ENCODE data around the gene ULK1.
A peak's percentile ranks its signal among the peaks of the same experiment; 100 is the strongest.
"Not testable (repeated sequence)": the region's sequence is repeated elsewhere in the genome, so short reads cannot be mapped to it uniquely, and the experiment has no call there.

The ULK1 gene

DNA sequence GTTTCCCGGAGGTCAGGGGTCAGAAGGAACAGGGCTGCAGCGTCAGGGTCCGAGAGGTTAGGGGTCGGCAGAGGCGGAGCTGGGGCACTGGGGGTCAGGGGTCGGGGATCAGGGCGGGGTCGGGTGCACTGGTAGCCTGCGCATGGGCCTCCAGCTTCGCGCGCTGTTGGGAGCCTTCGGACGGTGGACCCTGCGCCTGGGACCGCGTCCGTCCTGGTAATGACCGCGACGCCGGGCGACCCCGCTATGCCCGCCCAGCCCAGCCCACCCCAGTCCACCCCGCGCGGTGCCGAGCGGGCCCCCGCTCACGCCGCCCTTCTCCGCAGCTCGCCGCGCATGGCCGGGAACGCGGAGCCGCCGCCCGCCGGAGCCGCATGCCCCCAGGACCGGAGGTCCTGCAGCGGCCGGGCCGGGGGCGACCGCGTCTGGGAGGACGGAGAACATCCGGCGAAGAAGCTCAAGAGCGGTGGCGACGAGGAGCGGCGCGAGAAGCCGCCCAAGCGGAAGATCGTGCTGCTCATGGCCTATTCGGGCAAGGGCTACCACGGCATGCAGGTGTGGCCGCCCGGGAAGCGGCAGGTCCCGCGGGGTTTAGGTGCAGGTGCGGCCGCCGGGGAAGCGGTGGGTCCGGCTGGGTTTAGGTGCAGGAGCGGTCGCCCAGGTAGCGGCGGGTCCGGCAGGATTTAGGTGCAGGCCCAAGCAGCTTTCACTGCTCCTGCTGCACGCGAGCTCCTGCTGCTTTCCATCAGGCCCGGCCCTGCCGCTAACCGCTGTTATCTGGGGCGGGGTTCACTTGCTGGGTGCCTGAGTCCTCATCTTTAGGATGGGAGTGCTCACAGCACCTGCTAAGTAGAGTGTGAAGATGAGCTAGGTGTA lies 35.4 kb downstream of the ULK1 start:
- intact Hi-C loops (cut with DNase I) = loop anchor here (1.0 to 10.0 kb wide), 3 partner anchors 19 to 95 kb away; partner anchors contain the start of genes EP400 and ULK1
- DNase-seq = peak in 2 of 10 donors; percentile 85 to 86

DNA sequence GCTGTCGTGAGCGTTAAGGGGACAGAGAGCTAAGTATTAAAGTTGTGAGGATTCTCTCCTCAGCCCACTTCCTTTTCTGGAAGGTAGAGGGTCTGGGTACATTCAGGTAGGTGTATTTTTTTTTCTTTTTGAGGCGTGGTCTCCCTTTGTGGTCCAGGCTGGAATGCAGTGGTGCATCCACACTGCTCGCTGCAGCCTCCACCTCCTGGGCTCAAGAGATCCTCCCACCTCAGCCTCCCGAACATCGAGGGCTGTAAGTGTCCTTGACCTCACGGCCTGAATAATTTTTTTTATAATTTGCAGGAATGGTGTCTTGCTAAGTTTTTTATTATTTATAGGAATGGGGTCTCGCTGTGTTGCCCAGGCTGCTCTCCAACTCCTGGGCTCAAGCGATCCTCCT lies 36.1 kb downstream of the ULK1 start:
- intact Hi-C loops (cut with DNase I) = no loop called here
- DNase-seq = peak in 1 of 10 donors; percentile 38

DNA sequence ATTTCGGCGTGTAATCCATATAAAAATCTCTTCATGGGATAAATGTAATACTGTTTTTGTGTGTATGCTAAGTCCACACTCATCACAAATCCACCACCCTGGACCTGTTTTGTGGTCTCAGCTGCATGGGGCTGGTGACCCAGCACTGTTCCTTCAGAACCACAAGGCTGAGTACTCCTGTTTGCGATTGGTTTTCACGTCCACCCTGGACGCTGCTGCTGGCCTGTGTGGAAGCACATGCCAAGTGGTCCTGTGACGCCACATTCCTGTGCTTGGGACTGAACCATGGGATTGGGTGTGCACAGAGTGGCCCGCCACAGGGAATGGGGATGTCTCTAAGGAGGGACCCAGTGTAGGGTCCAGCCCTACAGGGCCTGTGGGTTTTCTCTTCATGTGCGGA lies 39.0 kb downstream of the ULK1 start:
- peak in 1 of 10 donors; percentile 66 for DNase-seq
- intact Hi-C loops (cut with DNase I) = no loop called here

DNA sequence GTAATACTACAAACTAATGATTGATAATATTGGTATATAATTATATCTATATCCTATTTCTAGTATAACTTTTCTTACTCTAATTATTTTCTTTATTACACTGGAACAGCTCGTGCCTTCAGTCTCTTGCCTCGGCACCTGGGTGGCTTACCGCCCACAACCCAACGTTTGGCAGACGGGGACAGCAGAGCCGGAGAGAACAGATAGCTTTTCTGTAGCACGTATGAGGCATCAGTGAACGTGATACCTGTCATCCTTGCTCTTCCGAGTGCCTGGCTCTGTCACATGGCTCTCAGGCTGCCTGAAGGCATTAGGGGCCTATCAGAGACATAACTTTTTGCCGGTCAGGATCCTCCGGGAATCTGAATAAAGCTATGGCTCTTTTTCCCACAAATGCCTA lies 40.1 kb downstream of the ULK1 start:
- intact Hi-C loops (cut with DNase I) = no loop called here

DNA sequence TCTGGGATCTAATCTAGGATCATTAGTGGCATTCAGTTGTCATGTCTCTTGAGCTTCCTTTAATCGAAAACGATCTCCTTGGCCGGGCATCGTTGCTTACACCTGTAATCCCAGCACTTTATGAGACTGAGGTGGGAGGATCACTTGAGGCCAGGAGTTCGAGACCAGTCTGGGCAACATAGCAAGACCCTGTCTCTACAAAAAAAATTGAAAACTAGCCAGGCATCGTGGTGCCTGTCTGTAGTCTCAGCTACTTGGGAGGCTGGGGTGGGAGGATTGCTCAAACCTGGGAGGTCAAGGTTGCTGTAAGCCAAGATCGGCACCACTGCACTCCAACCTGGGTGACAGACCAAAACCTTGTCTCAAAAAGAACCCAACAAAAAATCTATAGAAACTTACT lies 43.7 kb downstream of the ULK1 start:
- peak in 1 of 10 donors; percentile 8 for DNase-seq
- intact Hi-C loops (cut with DNase I) = no loop called here

More for the DNA sequence above, 40.1 kb downstream of the ULK1 start:
- peak in 2 of 10 donors; percentile 43 to 64 for DNase-seq

DNA sequence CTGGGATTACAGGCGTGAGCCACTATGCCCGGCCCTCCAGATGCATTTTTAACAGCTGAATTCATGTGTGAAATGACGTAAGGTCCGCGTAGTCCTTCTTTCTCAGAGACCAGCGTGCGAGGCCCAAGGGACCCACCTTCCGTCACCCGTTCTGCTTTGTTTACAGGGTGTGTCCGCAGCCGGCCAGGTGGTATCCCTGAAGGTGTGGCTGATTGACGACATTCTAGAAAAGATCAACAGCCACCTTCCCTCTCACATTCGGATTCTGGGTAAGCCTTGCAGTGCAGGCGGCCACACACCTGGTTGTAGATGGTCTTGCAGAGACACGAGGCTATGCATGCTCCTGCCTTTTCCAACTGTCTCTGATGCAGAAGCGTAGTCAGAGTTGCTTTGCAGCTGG lies 44.6 kb downstream of the ULK1 start:
- DNase-seq = peak in 3 of 10 donors; percentile 31 to 76 (median 51)
- intact Hi-C loops (cut with DNase I) = no loop called here

DNA sequence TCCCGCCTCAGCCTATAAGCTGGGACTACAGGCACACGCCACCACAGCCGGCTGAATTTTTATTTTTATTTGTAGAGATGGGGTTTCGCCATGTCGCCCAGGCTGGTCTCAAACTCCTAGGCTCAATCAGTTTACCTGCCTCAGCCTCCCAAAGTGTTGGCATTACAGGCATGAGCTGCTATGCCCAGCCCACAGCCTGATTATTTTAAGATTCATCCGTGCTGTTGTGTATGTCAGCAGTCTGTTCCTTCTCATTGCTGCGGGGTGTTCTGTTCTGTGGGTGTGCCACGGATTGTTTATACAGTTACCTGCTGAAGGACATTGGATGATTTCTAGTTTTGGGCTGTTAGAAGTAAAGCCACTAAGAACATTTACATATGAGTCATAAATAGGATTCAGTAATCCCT lies 45.7 kb downstream of the ULK1 start:
- peak in 3 of 10 donors; percentile 70 to 79 (median 72) for DNase-seq
- intact Hi-C loops (cut with DNase I) = no loop called here

DNA sequence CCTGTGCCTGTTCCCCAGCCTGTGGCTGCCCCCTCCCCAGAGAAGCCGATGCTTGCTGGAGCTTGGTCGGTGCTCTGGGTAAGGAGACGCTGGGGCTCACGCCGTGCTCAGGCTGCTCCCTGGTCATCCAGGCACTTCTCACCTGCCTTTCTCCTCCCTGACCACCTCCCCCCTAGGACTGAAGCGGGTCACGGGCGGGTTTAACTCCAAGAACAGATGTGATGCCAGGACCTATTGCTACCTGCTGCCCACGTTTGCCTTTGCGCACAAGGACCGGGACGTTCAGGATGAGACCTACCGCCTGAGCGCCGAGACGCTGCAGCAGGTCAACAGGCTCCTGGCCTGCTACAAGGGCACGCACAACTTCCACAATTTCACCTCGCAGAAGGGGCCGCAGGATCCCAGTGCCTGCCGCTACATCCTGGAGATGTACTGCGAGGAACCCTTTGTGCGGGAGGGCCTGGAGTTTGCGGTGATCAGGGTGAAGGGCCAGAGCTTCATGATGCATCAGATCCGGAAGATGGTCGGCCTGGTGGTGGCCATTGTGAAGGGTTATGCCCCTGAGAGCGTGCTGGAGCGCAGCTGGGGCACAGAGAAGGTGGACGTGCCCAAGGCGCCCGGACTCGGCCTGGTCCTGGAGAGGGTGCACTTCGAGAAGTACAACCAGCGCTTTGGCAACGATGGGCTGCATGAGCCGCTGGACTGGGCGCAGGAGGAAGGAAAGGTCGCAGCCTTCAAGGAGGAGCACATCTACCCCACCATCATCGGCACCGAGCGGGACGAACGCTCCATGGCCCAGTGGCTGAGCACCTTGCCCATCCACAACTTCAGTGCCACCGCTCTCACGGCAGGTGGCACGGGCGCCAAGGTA lies 46.9 kb downstream of the ULK1 start:
- intact Hi-C loops (cut with DNase I) = no loop called here
- DNase-seq = peak in 3 of 10 donors; percentile 45 to 71 (median 54)

DNA sequence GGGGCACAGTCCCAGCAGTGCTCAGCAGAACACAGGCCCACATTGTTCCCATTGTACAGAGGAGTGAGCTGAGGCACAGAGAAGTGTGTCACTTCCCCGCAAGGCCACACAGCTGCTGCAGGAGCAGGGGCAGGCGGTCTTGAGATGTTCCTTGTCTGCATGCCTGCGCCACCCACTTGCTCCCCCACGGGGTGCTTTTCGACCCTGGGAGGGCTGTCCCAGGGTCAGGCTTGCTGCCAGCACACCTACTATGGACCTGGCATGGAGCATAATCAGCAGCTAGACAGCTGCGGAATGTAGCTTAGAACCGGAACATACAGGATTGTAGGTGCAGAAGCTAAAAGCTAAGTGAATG lies 47.5 kb downstream of the ULK1 start:
- intact Hi-C loops (cut with DNase I) = no loop called here
- peak in 2 of 10 donors; percentile 17 to 32 for DNase-seq

DNA sequence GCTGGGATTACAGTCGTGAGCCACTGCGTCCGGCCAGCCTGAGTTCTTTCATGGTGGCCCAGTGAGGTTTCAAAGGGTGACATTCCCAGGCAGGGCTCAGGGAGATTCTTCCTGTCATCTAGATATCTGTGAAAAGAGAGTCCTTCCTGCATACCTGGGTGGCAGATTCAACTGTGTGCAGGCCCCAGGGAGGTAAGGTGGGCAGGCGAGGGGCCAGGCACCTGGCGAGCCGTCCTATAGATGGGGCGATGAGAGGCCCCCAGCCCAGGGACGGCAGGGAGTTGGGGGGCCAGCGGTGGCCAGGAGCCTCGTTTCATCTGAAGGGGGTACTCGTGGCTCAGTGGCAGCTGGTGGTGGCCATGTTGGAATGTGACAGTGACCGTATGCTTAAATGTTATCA lies 48.2 kb downstream of the ULK1 start:
- intact Hi-C loops (cut with DNase I) = no loop called here
- peak in 2 of 10 donors; percentile 32 to 45 for DNase-seq

DNA sequence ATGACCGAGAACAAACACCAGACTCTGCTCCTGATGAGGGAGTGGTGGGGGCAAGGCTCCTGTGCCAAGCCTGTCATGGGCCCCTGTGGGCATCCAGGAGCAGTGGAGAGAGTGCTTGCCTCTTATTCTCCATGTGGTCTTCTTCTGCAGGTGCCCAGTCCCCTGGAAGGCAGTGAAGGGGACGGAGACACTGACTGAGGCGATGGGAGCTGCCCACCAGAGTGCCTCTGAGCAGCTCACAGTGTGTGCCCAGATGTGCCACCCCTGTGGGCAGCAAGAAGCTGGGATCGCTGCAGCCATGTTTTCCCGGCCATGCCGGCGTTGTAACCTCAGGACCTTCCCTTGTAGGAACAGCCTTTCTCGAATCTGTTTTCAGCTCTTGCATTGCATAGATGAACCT lies 49.0 kb downstream of the ULK1 start:
- DNase-seq = peak in 3 of 10 donors; percentile 20 to 71 (median 42)
- intact Hi-C loops (cut with DNase I) = no loop called here

DNA sequence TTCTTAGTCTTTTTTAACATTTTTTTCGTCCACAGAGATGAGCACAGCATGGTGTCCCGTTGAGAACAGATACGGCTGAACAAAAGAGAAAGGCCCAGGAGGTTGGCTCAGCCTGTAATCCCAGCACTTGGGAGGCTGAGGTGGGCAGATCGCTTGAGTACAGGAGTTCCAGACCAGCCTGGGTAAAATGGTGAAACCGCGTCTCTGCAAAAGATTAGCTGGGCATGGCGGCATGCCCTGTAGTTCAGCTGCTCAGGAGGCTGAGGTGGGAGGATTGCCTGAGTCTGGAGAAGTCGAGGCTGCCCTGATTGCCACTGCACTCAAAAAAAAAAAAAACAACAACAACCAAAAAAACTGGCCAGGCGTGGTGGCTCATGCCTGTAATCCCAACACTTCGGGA lies 49.5 kb downstream of the ULK1 start:
- peak in 3 of 10 donors; percentile 15 to 39 (median 22) for DNase-seq

DNA sequence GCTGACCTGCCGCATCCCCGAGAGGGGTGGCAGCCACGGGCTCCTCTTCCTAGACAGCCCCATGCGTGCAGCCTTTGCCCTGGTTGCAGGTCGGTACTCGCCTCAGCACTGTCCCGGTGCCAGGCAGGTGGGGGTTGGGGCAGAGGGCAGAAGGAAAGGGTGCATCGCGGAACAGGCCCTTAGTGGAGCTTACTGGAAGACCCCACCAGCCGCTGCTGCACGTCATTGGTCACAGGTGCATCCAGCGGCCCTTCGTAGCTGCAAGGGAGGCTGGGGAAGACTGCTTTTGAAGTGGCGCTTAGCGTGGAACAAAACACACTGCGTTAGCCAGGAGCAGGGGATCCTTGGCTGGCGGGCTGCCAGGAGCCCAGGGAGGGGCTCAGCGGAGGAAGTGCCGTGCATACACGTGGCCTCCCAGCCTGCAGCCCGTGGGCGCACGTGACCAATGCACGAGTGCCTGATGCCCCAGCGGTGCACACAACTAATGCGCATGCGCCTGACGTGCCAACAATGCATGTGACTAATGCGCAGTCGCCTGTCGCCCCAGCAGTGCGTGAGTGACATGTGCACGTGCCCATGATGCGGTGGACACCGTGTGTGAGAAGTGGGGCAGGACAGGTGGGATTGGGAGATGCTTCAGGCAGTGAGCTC lies 50.3 kb downstream of the ULK1 start:
- DNase-seq = peak in 3 of 10 donors; percentile 61 to 74 (median 62)
- intact Hi-C loops (cut with DNase I) = no loop called here

More for the DNA sequence above, 49.5 kb downstream of the ULK1 start:
- intact Hi-C loops (cut with DNase I) = no loop called here

DNA sequence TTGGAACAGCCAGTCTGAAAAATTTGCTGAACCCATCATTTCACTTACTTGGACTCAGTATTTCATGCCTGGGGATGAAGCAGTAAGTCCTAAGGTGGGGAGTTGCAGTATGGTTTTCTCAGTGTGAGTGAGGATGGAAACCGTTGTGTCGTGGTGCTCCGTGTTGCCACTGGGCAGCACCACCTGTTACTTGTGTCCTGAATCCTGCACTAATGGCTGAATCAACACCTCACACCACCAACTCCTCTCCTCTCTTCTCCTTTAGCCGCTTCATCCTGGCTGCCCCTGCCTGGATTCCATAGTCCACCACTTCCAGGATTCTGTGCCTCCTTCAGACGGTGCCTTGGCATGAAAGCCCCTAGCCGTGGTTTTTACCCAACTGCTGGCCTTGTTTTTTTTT lies 52.3 kb downstream of the ULK1 start:
- DNase-seq = peak in 2 of 10 donors; percentile 4 to 14
- intact Hi-C loops (cut with DNase I) = no loop called here

DNA sequence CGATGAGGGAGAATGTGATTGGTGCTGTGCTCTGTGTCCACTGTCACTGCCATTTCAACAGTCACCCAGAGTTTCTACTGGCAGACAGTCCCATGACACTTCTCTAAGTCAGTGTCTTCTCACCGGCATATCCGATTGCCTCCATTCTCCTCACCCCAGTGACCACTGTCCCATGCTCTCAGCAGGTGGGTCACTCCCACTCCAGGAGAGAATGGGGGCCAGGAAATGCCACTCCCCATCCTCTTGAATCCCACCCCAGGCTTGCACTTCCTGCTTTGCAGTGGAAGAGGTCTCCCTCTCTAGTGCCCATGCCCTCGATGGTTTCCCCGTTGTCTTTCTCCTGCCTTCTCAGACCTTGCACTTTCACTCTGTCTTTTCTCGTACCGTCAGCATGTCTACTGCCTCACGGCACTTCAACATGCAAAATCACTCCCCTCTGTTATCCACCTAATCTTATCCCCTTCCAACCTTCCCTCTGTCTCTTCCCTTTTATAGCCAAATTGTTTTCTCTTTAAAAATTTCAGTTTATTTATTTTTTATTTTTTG lies 53.1 kb downstream of the ULK1 start:
- intact Hi-C loops (cut with DNase I) = no loop called here
- peak in 2 of 10 donors; percentile 25 to 27 for DNase-seq

DNA sequence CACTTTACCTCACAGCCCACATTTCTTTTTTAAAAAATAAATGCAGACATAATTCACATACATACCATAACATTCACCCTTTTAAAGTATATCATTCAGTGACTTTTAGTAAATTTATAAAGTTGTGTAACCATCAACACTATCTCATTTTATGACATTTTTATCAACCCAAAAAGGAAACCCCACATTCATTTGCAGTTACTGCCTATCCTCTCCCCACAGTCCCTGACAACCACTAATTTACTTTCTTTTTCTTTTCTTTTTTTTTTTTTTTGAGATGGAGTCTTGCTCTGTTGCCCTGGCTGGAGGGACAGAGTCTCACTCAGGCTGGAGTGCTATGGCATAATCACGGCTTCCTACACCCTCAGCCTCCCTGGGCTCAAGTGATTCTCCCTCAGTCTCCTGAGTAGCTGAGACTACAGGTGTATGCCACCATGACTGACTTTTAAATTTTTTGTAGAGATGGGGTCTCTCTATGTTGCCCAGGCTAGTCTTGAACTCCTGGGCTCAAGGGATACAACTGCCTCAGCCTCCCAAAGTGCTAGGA lies 53.8 kb downstream of the ULK1 start:
- intact Hi-C loops (cut with DNase I) = no loop called here
- DNase-seq = peak in 3 of 10 donors; percentile 18 to 35 (median 21)

DNA sequence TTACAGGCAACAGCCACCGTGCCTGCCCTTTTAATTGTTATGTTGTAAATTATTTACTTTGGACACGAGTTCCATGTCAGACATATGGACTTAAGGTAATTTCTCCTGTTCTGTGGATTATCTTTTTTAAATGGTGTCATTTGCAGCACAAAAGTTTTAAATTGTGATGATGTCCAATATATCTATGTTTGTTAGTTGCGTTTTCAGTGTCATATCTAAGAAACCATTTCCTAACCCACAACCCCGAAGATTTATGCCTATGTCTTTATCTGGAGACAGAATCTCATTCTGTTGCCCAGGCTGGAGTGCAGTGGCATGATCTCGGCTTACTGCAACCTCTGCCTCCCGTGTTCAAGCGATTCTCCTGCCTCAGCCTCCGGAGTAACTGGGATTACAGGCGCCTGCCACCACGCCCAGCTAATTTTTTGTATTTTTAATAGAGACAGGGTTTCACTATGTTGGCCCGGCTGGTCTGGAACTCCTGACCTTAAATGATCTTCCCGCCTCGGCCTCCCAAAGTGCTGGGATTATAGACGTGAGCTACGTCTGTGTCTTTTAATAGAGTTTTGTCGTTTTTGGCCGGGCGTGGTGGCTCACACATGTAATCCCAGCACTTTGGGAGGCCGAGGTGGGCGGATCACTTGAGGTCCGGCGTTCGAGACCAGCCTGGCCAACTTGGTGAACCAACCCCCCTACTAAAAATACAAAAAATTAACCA lies 54.5 kb downstream of the ULK1 start:
- not testable (repeated sequence) for DNase-seq
- intact Hi-C loops (cut with DNase I) = loop anchor here (1.0 kb wide), 2 partner anchors 20 to 55 kb away; partner anchors contain the start of genes PUS1 and ULK1

DNA sequence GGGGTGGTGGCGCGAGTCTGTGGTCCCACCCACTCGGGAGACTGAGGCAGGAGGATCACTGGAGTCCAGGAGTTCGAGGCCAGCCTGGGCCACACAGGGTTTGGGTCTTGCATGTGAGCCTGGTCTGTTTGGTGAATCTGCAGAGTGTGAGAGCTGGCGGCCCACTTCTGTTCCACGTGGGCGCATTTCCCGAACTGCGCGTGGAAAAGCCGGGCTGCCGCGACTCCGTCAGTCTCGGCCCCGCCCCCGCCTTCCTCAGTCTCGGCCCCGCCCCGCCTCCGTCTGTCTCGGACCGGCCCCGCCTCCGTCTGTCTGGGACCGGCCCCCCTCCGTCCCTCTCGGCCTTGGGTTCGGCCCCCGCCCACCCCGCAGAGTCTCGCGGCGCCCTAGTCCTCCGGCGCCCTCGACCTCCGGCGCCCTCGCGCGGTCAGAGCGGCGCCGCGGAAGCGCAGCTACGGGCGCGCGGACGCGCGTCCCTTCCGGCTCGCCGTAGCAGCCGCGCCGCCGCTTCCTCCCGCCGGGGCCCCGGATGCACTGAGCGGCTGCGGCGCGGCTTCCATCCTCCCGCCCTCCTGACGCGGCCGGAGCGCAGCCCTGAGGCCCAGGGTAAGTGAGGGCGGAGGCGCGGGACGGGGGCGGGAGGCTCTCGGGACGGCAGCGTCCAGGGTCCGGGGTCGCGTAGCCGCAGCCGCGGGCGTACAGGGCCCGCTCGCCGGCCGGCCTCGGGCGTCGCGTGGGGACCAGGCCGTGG lies 55.2 kb downstream of the ULK1 start, which contains the start of gene EP400:
Gene EP400, plus strand, starts transcription at position 512 of the 751 bp plus-strand sequence. CDS start 10,678 bp downstream, outside the sequence.
- intact Hi-C loops (cut with DNase I) = loop anchor here (1.0 kb wide), 2 partner anchors 20 to 55 kb away; partner anchors contain the start of genes PUS1 and ULK1
- DNase-seq = peak; percentile 86 to 98 (median 90)

Measured in posterior cingulate gyrus (tissue), 11 donors.